H9 (cell line): ENCODE measurements around the gene PLS1. TPM values are rescaled to one million over a fixed set of nuclear protein-coding genes. Genes with fewer than 3 reads are reported as not detected.

Experiments used
- DNase-seq: peaks from one replicate; pipeline ENCODE4 v3.0.0-alpha.2; 2017
- H2AFZ ChIP-seq: one replicate; pipeline ENCODE4 v1.6.1; 2013; ENCODE audit warnings: mild to moderate bottlenecking, low read length, control low read depth, moderate library complexity
- H2AK5ac ChIP-seq: 2 replicates; pipeline ENCODE4 v1.6.1; 2013; ENCODE audit warnings: low read length, control low read depth, mixed read lengths; ENCODE audit not compliant: insufficient read length
- H2BK120ac ChIP-seq: one replicate; pipeline ENCODE4 v1.6.1; 2013; ENCODE audit warnings: low read depth, mild to moderate bottlenecking, low read length, control low read depth, inconsistent platforms; ENCODE audit not compliant: poor library complexity, severe bottlenecking
- H2BK12ac ChIP-seq: 2 replicates; pipeline ENCODE4 v1.6.1; 2013; ENCODE audit warnings: low read length, control low read depth, mixed read lengths, low read depth; ENCODE audit not compliant: insufficient read length
- H2BK15ac ChIP-seq: 2 replicates; pipeline ENCODE4 v1.6.1; 2013; ENCODE audit warnings: low read depth, low read length, control low read depth
- H2BK20ac ChIP-seq: one replicate; pipeline ENCODE4 v1.6.1; 2013; ENCODE audit warnings: low read depth, mild to moderate bottlenecking, low read length, control low read depth, inconsistent platforms; ENCODE audit not compliant: poor library complexity, severe bottlenecking
- H2BK5ac ChIP-seq: 2 replicates; pipeline ENCODE4 v1.6.1; 2013; ENCODE audit warnings: low read length, control low read depth, mixed read lengths; ENCODE audit not compliant: insufficient read length
- H3K14ac ChIP-seq: 2 replicates; pipeline ENCODE4 v1.6.1; 2013; ENCODE audit warnings: low read length, control low read depth; ENCODE audit not compliant: insufficient read depth
- H3K18ac ChIP-seq: 2 replicates; pipeline ENCODE4 v1.6.1; 2013; ENCODE audit warnings: low read depth, mild to moderate bottlenecking, mixed read lengths, low read length, control low read depth; ENCODE audit not compliant: insufficient read length
- H3K23ac ChIP-seq: 2 replicates; pipeline ENCODE4 v1.6.1; 2013; ENCODE audit warnings: low read length, control low read depth, mixed read lengths, low read depth; ENCODE audit not compliant: insufficient read length
- H3K23me2 ChIP-seq: 2 replicates; pipeline ENCODE4 v1.6.1; 2013; ENCODE audit warnings: low read depth, mild to moderate bottlenecking, mixed read lengths, low read length, control low read depth; ENCODE audit not compliant: insufficient read length, poor library complexity, severe bottlenecking
- H3K27ac ChIP-seq: 2 replicates; pipeline ENCODE4 v1.5.1; 2013; ENCODE audit warnings: low read length, control low read depth, mixed read lengths, low read depth; ENCODE audit not compliant: insufficient read length
- H3K27me3 ChIP-seq: 2 replicates; pipeline ENCODE4 v1.6.1; 2013; ENCODE audit warnings: low read length, control low read depth, inconsistent platforms; ENCODE audit not compliant: insufficient read depth
- H3K4ac ChIP-seq: 2 replicates; pipeline ENCODE4 v1.6.1; 2013; ENCODE audit warnings: low read depth, mild to moderate bottlenecking, control low read depth, inconsistent platforms, low read length, moderate library complexity
- H3K4me1 ChIP-seq: 2 replicates; pipeline ENCODE4 v1.6.1; 2013; ENCODE audit warnings: low read length, control low read depth, inconsistent platforms; ENCODE audit not compliant: insufficient read depth
- H3K4me2 ChIP-seq: 2 replicates; pipeline ENCODE4 v1.6.1; 2013; ENCODE audit warnings: low read length, control low read depth, mixed read lengths; ENCODE audit not compliant: insufficient read length, insufficient read depth
- H3K56ac ChIP-seq: 2 replicates; pipeline ENCODE4 v1.6.1; 2013; ENCODE audit warnings: low read depth, mild to moderate bottlenecking, mixed read lengths, low read length, control low read depth; ENCODE audit not compliant: insufficient read length
- H3K79me1 ChIP-seq: 2 replicates; pipeline ENCODE4 v1.6.1; 2013; ENCODE audit warnings: low read depth, mild to moderate bottlenecking, moderate library complexity, low read length, control low read depth, inconsistent platforms; ENCODE audit not compliant: insufficient read depth, poor library complexity, severe bottlenecking
- H3K79me2 ChIP-seq: 2 replicates; pipeline ENCODE4 v1.6.1; 2013; ENCODE audit warnings: low read length, control low read depth, inconsistent platforms; ENCODE audit not compliant: insufficient read depth
- H3K9ac ChIP-seq: 2 replicates; pipeline ENCODE4 v1.6.1; 2013; ENCODE audit warnings: low read length, control low read depth, mixed read lengths; ENCODE audit not compliant: insufficient read length; ENCODE audit errors: extremely low read depth
- H3K9me3 ChIP-seq: one replicate; pipeline ENCODE4 v1.6.1; 2013; ENCODE audit warnings: low read depth, low read length, inconsistent platforms; ENCODE audit not compliant: control insufficient read depth
- H3T11ph ChIP-seq: one replicate; pipeline ENCODE4 v1.6.1; 2013; ENCODE audit warnings: mild to moderate bottlenecking, low read length, control low read depth, inconsistent platforms
- H4K20me1 ChIP-seq: one replicate; pipeline ENCODE4 v1.6.1; 2013; ENCODE audit not compliant: control insufficient read depth, insufficient read length, insufficient read depth
- H4K5ac ChIP-seq: 2 replicates; pipeline ENCODE4 v1.6.1; 2013; ENCODE audit warnings: low read depth, mild to moderate bottlenecking, mixed read lengths, low read length, control low read depth; ENCODE audit not compliant: insufficient read length
- H4K8ac ChIP-seq: replicated peaks from 2 replicates; pipeline ENCODE4 v1.6.1; 2013; ENCODE audit warnings: low read length, control low read depth, mixed read lengths, low read depth; ENCODE audit not compliant: insufficient read length
- H4K91ac ChIP-seq: 2 replicates; pipeline ENCODE4 v1.6.1; 2013; ENCODE audit warnings: low read depth, mild to moderate bottlenecking, moderate library complexity, mixed read lengths, low read length, control low read depth; ENCODE audit not compliant: insufficient read length
- H3K27ac Mint-ChIP-seq, 3 experiments: 2 replicates in 2 of 3; 3 replicates in 1 of 3; pipeline ENCODE4 v1.8.0; 2020 to 2021; ENCODE audit warnings: mixed read lengths in 3 of 3, mild to moderate bottlenecking in 1 of 3, moderate library complexity in 1 of 3
- H3K27me3 Mint-ChIP-seq: 2 replicates; pipeline ENCODE4 v1.8.0; 2021; ENCODE audit warnings: low read depth, mild to moderate bottlenecking, moderate library complexity, mixed read lengths
- H3K36me3 Mint-ChIP-seq, 3 experiments: 2 replicates in 2 of 3; 3 replicates in 1 of 3; pipeline ENCODE4 v1.8.0; 2020 to 2021; ENCODE audit warnings: low read depth in 3 of 3, mixed read lengths in 3 of 3; ENCODE audit not compliant: insufficient read depth in 1 of 3
- H3K4me1 Mint-ChIP-seq, 2 experiments: 2 replicates each; pipeline ENCODE4 v1.8.0; 2020; ENCODE audit warnings: mixed read lengths in 2 of 2
- H3K4me3 Mint-ChIP-seq, 2 experiments: 2 replicates in 1 of 2; 3 replicates in 1 of 2; pipeline ENCODE4 v1.8.0; 2020 to 2021; ENCODE audit warnings: mild to moderate bottlenecking in 2 of 2, mixed read lengths in 2 of 2, moderate library complexity in 1 of 2
- H3K9me3 Mint-ChIP-seq, 2 experiments: 2 replicates in 1 of 2; 3 replicates in 1 of 2; pipeline ENCODE4 v1.8.0; 2020; ENCODE audit warnings: mild to moderate bottlenecking in 2 of 2, mixed read lengths in 2 of 2, moderate library complexity in 1 of 2
- total RNA-seq: library from RNA; stranded (reverse); gene quantifications from 2 replicates; pipeline ENCODE4 v1.2.1, GENCODE V29; 2021
- TF ChIP-seq, protein P1 (sequence below): fragments of 200-600 bp; sonication (generic); conservative IDR thresholded peaks from 3 replicates; pipeline ENCODE4 v1.8.0; 2021; ENCODE audit warnings: antibody characterized with exemption, mild to moderate bottlenecking

PLS1 gene
- total RNA-seq, 1 experiment from 2014 or later: 20.4 TPM

DNA sequence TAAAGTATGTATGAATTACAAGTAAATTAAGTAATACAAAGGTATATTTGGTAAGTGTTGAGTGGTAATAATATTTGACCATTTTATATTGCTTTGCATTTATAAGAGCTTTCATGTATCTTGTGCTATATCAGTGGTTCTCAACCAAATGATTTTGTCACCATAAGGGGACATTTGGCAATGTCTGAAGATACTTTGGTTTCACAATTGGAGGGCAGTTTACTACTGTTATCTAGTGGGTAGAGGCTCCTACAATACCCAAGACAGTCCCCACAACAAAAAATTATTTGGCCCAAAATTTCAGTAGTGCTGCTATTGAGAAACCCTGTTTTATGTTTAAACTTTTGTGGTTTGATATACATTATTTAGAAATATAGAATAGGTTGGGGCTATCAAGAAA, 142.2 kb downstream of the PLS1 start:
- H3K79me1 ChIP-seq: no peaks in the 10 kb centered on the region
- H3K23ac ChIP-seq: no peak overlapping the region
- no peak overlapping the region for H4K91ac ChIP-seq
- H3K79me2 ChIP-seq: no peaks in the 10 kb centered on the region; the same call in 1 of the 2 replicates
- no peak overlapping the region for H4K5ac ChIP-seq
- Mint-ChIP-seq H3K36me3 (no peaks in the 10 kb centered on the region), H3K4me3 (no peak overlapping the region), H3K27me3 (no peaks in the 10 kb centered on the region), H3K9me3 (no peaks in the 10 kb centered on the region), H3K27ac (no peak overlapping the region), H3K4me1 (no peaks in the 10 kb centered on the region)
- H2AK5ac ChIP-seq: no peak overlapping the region
- no peak overlapping the region for H2BK5ac ChIP-seq
- H3K23me2 ChIP-seq: no peaks in the 10 kb centered on the region
- no peaks in the 10 kb centered on the region for H3K27me3 ChIP-seq
- H3T11ph ChIP-seq: no peak overlapping the region
- no peaks in the 10 kb centered on the region for H4K20me1 ChIP-seq
- H3K9me3 ChIP-seq: no peaks in the 10 kb centered on the region
- H3K56ac ChIP-seq: no peak overlapping the region
- no peak overlapping the region for H2BK12ac ChIP-seq
- DNase-seq: no peak
- no peak overlapping the region for H3K18ac ChIP-seq
- H2BK20ac ChIP-seq: no peak overlapping the region
- H2BK120ac ChIP-seq: no peak overlapping the region
- no peak overlapping the region for H4K8ac ChIP-seq
- H3K4me1 ChIP-seq: no peaks in the 10 kb centered on the region
- no peak overlapping the region for H3K27ac ChIP-seq
- H3K4me2 ChIP-seq: no peak overlapping the region
- H2AFZ ChIP-seq: no peak overlapping the region
- no peak overlapping the region for H2BK15ac ChIP-seq
- H3K14ac ChIP-seq: no peak overlapping the region
- TF ChIP-seq, protein P1, sequence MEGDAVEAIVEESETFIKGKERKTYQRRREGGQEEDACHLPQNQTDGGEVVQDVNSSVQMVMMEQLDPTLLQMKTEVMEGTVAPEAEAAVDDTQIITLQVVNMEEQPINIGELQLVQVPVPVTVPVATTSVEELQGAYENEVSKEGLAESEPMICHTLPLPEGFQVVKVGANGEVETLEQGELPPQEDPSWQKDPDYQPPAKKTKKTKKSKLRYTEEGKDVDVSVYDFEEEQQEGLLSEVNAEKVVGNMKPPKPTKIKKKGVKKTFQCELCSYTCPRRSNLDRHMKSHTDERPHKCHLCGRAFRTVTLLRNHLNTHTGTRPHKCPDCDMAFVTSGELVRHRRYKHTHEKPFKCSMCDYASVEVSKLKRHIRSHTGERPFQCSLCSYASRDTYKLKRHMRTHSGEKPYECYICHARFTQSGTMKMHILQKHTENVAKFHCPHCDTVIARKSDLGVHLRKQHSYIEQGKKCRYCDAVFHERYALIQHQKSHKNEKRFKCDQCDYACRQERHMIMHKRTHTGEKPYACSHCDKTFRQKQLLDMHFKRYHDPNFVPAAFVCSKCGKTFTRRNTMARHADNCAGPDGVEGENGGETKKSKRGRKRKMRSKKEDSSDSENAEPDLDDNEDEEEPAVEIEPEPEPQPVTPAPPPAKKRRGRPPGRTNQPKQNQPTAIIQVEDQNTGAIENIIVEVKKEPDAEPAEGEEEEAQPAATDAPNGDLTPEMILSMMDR: no peak
- H3K9ac ChIP-seq: no peak overlapping the region
- no peak overlapping the region for H3K4ac ChIP-seq
